ENCODE results near the gene BSPRY. TPM values are rescaled to one million over a fixed set of nuclear protein-coding genes. Genes with fewer than 3 reads are reported as not detected.

Gene BSPRY
- total and polyA plus RNA-seq, 2 of the 13 experiments (the other 11 are each of a cell fraction or from before 2014, with no cell fraction given) = 0.09 to 0.26 TPM

DNA sequence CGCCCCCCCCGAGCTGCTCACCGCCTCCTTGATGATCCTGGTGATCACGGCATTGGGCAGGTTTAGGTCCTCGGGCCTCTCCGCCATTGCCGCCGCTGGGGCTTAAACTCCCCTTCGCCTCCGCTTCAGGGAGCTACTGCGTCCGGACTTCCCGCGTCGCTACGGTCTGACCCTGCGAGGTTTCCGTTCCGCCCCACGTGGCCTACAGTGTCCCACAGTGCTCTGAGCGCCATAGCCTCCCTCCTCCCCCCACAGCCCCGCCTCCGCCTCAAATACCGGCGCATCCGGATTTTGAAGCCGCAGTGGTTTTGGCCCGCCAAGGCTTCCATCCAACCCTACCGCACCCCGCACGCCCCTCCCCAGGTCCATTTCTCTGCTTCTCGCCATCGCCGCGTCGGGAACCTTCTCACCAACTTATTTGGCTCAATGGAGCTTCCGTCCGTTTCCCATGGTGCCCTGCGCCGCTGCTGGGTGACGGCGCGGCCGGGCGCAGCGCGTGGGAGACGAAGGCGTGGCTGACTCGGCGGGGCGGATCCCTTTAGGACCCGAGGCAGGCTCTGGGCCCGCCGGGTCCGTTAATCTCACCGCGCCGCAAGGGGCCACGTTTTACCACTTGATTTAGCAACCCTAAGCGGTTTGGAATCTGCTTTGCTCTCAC, 61.0 kb downstream of the BSPRY start, which contains the start of the genes C9orf43 and POLE3 (continued):
- TF ChIP-seq CBX2 (IDR thresholded peaks at IDR 0.05; ENCODE audit: low read depth, low read length) (no peak), CBX2 (CRISPR knock-in tag; IDR thresholded peaks at IDR 0.05; ENCODE audit: low read depth) (no peak; the same call in 1 of the 2 replicates), MAZ (IDR thresholded peaks at IDR 0.05; ENCODE audit: borderline replicate concordance, low read depth, low read length) (peak; percentile 67; the same call in 1 of the 2 replicates), MAZ (CRISPR knock-in tag; IDR thresholded peaks at IDR 0.05; ENCODE audit: low read depth) (peak; percentile 45; the same call in 1 of the 2 replicates), DPF2 (CRISPR knock-in tag; IDR thresholded peaks at IDR 0.05; ENCODE audit: borderline replicate concordance, low read depth) (0 out of 2 replicates have a peak, but pooled peaks have one; percentile 12), ZNF678 (CRISPR knock-in tag; IDR thresholded peaks at IDR 0.05) (peak; percentile 49; the same call in 1 of the 2 replicates), ZNF775 (CRISPR knock-in tag; IDR thresholded peaks at IDR 0.05; ENCODE audit: borderline replicate concordance) (peak; percentile 68; the same call in 1 of the 2 replicates), TOPORS (CRISPR knock-in tag; IDR thresholded peaks at IDR 0.05) (peak; percentile 69; the same call in 1 of the 2 replicates), ZNF512 (CRISPR knock-in tag; IDR thresholded peaks at IDR 0.05) (no peak), ZNF614 (CRISPR knock-in tag; IDR thresholded peaks at IDR 0.05; ENCODE audit: borderline replicate concordance) (no peak; the same call in 1 of the 2 replicates), YEATS2 (CRISPR knock-in tag; IDR thresholded peaks at IDR 0.05; ENCODE audit: borderline replicate concordance) (peak; percentile 99), FOXK1 (CRISPR knock-in tag; IDR thresholded peaks at IDR 0.05; ENCODE audit: borderline replicate concordance, low read depth) (peak; percentile 63), TERF1 (CRISPR knock-in tag; IDR thresholded peaks at IDR 0.05) (no peak), ZNF234 (CRISPR knock-in tag; conservative IDR thresholded peaks at IDR 0.05) (no peak), ZNF337 (CRISPR knock-in tag; IDR thresholded peaks at IDR 0.05; ENCODE audit: borderline replicate concordance, low read depth) (peak; percentile 33; the same call in 1 of the 2 replicates), ZNF253 (CRISPR knock-in tag; IDR thresholded peaks at IDR 0.05; ENCODE audit: borderline replicate concordance) (no peak), TAF15 (IDR thresholded peaks at IDR 0.05; ENCODE audit: low read depth, low read length, poor library complexity, severe bottlenecking) (peak; percentile 66), CBFB (CRISPR knock-in tag; IDR thresholded peaks at IDR 0.05) (peak; percentile 87), ZNF12 (CRISPR knock-in tag; IDR thresholded peaks at IDR 0.05) (no peak)
- TF ChIP-seq, protein P1, sequence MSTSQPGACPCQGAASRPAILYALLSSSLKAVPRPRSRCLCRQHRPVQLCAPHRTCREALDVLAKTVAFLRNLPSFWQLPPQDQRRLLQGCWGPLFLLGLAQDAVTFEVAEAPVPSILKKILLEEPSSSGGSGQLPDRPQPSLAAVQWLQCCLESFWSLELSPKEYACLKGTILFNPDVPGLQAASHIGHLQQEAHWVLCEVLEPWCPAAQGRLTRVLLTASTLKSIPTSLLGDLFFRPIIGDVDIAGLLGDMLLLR (CRISPR knock-in tag; IDR thresholded peaks at IDR 0.05) = peak; percentile 82
- TF ChIP-seq, protein P2, sequence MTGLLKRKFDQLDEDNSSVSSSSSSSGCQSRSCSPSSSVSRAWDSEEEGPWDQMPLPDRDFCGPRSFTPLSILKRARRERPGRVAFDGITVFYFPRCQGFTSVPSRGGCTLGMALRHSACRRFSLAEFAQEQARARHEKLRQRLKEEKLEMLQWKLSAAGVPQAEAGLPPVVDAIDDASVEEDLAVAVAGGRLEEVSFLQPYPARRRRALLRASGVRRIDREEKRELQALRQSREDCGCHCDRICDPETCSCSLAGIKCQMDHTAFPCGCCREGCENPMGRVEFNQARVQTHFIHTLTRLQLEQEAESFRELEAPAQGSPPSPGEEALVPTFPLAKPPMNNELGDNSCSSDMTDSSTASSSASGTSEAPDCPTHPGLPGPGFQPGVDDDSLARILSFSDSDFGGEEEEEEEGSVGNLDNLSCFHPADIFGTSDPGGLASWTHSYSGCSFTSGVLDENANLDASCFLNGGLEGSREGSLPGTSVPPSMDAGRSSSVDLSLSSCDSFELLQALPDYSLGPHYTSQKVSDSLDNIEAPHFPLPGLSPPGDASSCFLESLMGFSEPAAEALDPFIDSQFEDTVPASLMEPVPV (CRISPR knock-in tag; IDR thresholded peaks at IDR 0.05) = peak; percentile 86
- TF ChIP-seq, protein P3, sequence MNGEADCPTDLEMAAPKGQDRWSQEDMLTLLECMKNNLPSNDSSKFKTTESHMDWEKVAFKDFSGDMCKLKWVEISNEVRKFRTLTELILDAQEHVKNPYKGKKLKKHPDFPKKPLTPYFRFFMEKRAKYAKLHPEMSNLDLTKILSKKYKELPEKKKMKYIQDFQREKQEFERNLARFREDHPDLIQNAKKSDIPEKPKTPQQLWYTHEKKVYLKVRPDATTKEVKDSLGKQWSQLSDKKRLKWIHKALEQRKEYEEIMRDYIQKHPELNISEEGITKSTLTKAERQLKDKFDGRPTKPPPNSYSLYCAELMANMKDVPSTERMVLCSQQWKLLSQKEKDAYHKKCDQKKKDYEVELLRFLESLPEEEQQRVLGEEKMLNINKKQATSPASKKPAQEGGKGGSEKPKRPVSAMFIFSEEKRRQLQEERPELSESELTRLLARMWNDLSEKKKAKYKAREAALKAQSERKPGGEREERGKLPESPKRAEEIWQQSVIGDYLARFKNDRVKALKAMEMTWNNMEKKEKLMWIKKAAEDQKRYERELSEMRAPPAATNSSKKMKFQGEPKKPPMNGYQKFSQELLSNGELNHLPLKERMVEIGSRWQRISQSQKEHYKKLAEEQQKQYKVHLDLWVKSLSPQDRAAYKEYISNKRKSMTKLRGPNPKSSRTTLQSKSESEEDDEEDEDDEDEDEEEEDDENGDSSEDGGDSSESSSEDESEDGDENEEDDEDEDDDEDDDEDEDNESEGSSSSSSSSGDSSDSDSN (CRISPR knock-in tag; IDR thresholded peaks at IDR 0.05) = peak; percentile 60; the same call in 1 of the 2 replicates
